Right atrium auricular region (tissue), 2 donors: ENCODE data around the gene GRK5. TPM values are rescaled to one million over a fixed set of nuclear protein-coding genes. Genes with fewer than 3 reads are reported as not detected.

Source experiments
- DNase-seq: peaks from one replicate; pipeline ENCODE4 v3.0.0-alpha.2; 2019; ENCODE audit warnings: low spot score
- H3K27ac ChIP-seq, 2 donors: fragments of 200-600 bp; sonication (generic); 1 replicate in 1 of 2; 2 replicates in 1 of 2; pipeline ENCODE4 v1.5.1; 2016 to 2019
- H3K27me3 ChIP-seq, 2 donors: fragments of 200-600 bp; sonication (generic); one replicate each; pipeline versions ENCODE4 v1.5.1 to v1.6.0; 2017 to 2019
- H3K36me3 ChIP-seq: fragments of 200-600 bp; sonication (generic); one replicate; pipeline ENCODE4 v1.5.1; 2016
- H3K4me1 ChIP-seq, 2 donors: fragments of 200-600 bp; sonication (generic); one replicate each; pipeline versions ENCODE4 v1.5.1 to v1.6.0; 2017 to 2019
- H3K4me3 ChIP-seq, 2 donors: fragments of 200-600 bp; sonication (generic); 1 replicate in 1 of 2; 2 replicates in 1 of 2; pipeline ENCODE4 v1.5.1; 2017 to 2019; ENCODE audit warnings: mild to moderate bottlenecking in 1 of 2, moderate library complexity in 1 of 2
- H3K9me3 ChIP-seq, 2 donors: fragments of 200-600 bp; sonication (generic); one replicate each; pipeline ENCODE4 v1.5.1; 2019
- CTCF ChIP-seq, 2 donors: fragments of 200-600 bp; sonication (generic); IDR thresholded peaks; one replicate each; pipeline ENCODE4 v1.5.1; 2019; ENCODE audit warnings: antibody characterized with exemption in 2 of 2
- total RNA-seq, 2 donors: library from RNA; depleted of rRNA; stranded (reverse); fragments of >200 nt; gene quantifications; one replicate each; pipeline ENCODE4 v1.1.0, GENCODE V29; 2016

GRK5 gene
- total RNA-seq, 2 donors from 2014 or later = 19.2 to 53.8 TPM

- Histone ChIP-seq H3K36me3 (no peaks in the 10 kb centered on the region), H3K9me3 (no peaks in the 10 kb centered on the region), H3K27me3 (no peaks in the 10 kb centered on the region), H3K27ac (no peak overlapping the region), H3K4me1 (peaks cover 0 to 7% of the 10 kb centered on the region in 2 donors), H3K4me3 (no peak overlapping the region)
- DNase-seq = no peak
- TF ChIP-seq CTCF (IDR thresholded peaks at IDR 0.05) = no peak
These were observed 287.1 kb downstream of the GRK5 start for GRCh38 chr10:119494236-119495020.

GRCh38 chr10:119495021-119495505 lies 287.7 kb downstream of the GRK5 start:
- no peak overlapping the region for H3K4me3 ChIP-seq
- H3K36me3 ChIP-seq = peaks cover 3% of the 10 kb centered on the region
- no peaks in the 10 kb centered on the region for H3K9me3 ChIP-seq
- H3K27me3 ChIP-seq = no peaks in the 10 kb centered on the region
- no peak for DNase-seq
- no peak overlapping the region for H3K27ac ChIP-seq
- no peak for TF ChIP-seq CTCF (IDR thresholded peaks at IDR 0.05)
- H3K4me1 ChIP-seq = peaks cover 0 to under 1% of the 10 kb centered on the region in 2 donors

DNA sequence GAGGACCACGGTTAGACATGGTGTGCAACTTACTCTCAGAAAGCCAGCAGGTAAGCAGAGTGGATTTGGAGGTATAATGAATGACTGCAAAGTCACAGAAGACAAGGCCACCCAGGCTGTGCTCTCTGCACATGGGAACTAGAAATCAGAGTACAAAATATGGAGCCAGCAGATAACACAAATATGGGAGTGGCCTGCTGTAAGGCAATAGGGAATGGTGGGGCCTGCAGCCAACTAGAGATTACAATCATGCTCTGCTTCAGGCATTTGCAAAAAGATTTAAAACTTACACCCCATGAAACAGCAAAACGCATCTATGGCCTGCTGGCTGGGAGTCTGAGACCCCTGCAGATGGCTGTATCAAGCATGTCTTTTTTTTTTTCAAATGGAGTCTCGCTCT lies 288.2 kb downstream of the GRK5 start:
- Histone ChIP-seq H3K27me3 (no peaks in the 10 kb centered on the region), H3K4me3 (no peak overlapping the region), H3K9me3 (no peaks in the 10 kb centered on the region), H3K4me1 (no peaks in the 10 kb centered on the region), H3K36me3 (peaks cover 5% of the 10 kb centered on the region), H3K27ac (no peak overlapping the region)
- no peak for DNase-seq
- no peak for TF ChIP-seq CTCF (IDR thresholded peaks at IDR 0.05)

DNA sequence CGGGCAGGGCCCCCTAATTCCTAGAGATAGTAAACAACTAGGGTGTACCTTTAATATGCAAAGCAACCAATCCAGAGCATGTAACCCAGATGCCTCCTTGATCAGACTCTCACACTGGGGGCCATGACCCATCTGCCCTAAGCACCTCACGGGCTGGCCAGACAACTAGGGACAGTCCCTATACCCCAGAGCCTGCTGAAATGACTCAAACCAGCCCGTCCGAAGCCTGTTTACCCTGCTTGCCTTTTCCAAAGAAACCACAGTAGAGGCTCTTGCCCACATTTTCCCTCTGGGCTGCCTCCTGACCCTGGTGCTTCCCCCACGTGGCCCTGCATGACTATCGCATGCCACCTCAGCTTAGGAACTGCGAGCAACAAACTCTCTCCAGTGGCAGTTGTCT lies 288.9 kb downstream of the GRK5 start:
- H3K27me3 ChIP-seq = no peaks in the 10 kb centered on the region
- H3K9me3 ChIP-seq = no peaks in the 10 kb centered on the region
- no peaks in the 10 kb centered on the region for H3K4me1 ChIP-seq
- H3K36me3 ChIP-seq = peaks cover 5% of the 10 kb centered on the region
- H3K4me3 ChIP-seq = no peak overlapping the region
- no peak for DNase-seq
- no peak overlapping the region for H3K27ac ChIP-seq
- TF ChIP-seq CTCF (IDR thresholded peaks at IDR 0.05) = no peak

DNA sequence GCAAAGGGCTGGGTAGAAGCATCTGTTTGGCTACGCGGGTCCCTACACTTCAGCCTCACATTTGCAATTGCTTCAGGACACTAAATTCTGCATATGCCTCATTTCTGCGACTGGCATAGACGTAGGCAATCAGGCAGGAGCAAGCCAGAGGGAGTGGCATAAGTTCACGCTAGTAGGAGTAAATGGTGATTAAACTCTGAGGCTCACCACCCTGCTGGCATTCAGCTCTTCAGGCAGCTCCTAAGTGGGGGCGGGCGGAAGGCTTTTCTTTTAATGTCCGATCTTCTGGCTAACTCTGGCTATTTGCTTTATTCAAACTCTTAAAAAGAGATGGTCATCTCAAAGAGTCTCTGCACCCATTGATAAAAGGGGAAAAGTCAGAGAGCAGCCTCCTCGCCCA lies 289.9 kb downstream of the GRK5 start:
- H3K27ac ChIP-seq = no peak overlapping the region
- H3K4me1 ChIP-seq = no peaks in the 10 kb centered on the region
- DNase-seq = no peak
- TF ChIP-seq CTCF (IDR thresholded peaks at IDR 0.05) = no peak
- H3K27me3 ChIP-seq = no peaks in the 10 kb centered on the region
- no peaks in the 10 kb centered on the region for H3K9me3 ChIP-seq
- no peak overlapping the region for H3K4me3 ChIP-seq
- peaks cover 5% of the 10 kb centered on the region for H3K36me3 ChIP-seq
